ENCODE data around the gene C16orf78. TPM values are rescaled to one million over a fixed set of nuclear protein-coding genes. Genes with fewer than 3 reads are reported as not detected.

The C16orf78 gene
- total and polyA plus RNA-seq, 2 of the 8 experiments (the other 6 are each of a cell fraction or from before 2014, with no cell fraction given), result not detected

GRCh38 chr16:49396206-49396720 lies 22.7 kb downstream of the C16orf78 start:
- no peak overlapping the region for H2BK12ac ChIP-seq (ENCODE audit: low read depth, low read length)
- H2AK5ac ChIP-seq (ENCODE audit: low read depth, low read length), result no peak overlapping the region
- 0 out of 2 replicates have a peak overlapping the region, but pooled peaks have one; percentile 63 for H2BK20ac ChIP-seq (ENCODE audit: low read length)
- no peak overlapping the region for H2BK5ac ChIP-seq (ENCODE audit: low read depth, low read length)
- TF ChIP-seq E2F6 (IDR thresholded peaks at IDR 0.05) (no peak), JUND (IDR thresholded peaks at IDR 0.05; ENCODE audit: low read length) (no peak), SIN3A (conservative IDR thresholded peaks at IDR 0.05 in 1 of 2, IDR thresholded peaks at IDR 0.05 in 1 of 2; ENCODE audit: low read depth in 1 of 2, low read length in 2 of 2) (no peak), RFX5 (IDR thresholded peaks at IDR 0.05; ENCODE audit: borderline replicate concordance, low read depth, low read length) (no peak), RBBP5 (IDR thresholded peaks at IDR 0.05; ENCODE audit: borderline replicate concordance, low read depth, low read length) (no peak), ATF3 (IDR thresholded peaks at IDR 0.05; ENCODE audit: insufficient read depth, low read depth, low read length) (no peak), CREB1 (IDR thresholded peaks at IDR 0.05) (no peak)
- H3K9me3 ChIP-seq (ENCODE audit: insufficient read depth in 2 of 2, low read depth in 1 of 2, low read length in 1 of 2), result no peaks in the 10 kb centered on the region
- no peak overlapping the region for H4K91ac ChIP-seq (replicated peaks; ENCODE audit: insufficient read length, low read length)
- no peak overlapping the region for H3K56ac ChIP-seq (replicated peaks; ENCODE audit: insufficient read length, low read depth, low read length)
- H4K20me1 ChIP-seq (replicated peaks in 1 of 2; ENCODE audit: control insufficient read depth in 1 of 2, insufficient read depth in 2 of 2, low read length in 2 of 2), result no peaks in the 10 kb centered on the region
- FAIRE-seq (no peak), DNase-seq (ENCODE audit: low read depth in 1 of 2, low spot score in 2 of 2) (peak in 1 of 2 experiments; percentile 20)
- no peak overlapping the region for H3K4ac ChIP-seq (replicated peaks; ENCODE audit: insufficient read length, low read depth, low read length)
- no peaks in the 10 kb centered on the region for H3K36me3 ChIP-seq (ENCODE audit: control insufficient read depth in 2 of 4, insufficient read depth in 4 of 4, low read length in 3 of 4)
- no peaks in the 10 kb centered on the region; a peak in 1 of 7 replicates for H3K27me3 ChIP-seq (replicated peaks in 1 of 4; ENCODE audit: control insufficient read depth in 3 of 4, extremely low read depth in 1 of 4, insufficient read depth in 3 of 4, low read length in 3 of 4)
- H3K27ac ChIP-seq (ENCODE audit: low read depth, low read length), result no peak overlapping the region
- no peak overlapping the region for H3K4me3 ChIP-seq (ENCODE audit: extremely low read depth in 1 of 4, insufficient read depth in 2 of 4, low read depth in 3 of 4, low read length in 4 of 4)
- no peak overlapping the region for H3K14ac ChIP-seq (ENCODE audit: insufficient read length)
- 90% methylated on average over 12 of the region's 12 CpGs; no CpG with 5 or more reads in 1 of the 2 experiments for WGBS, 2 experiments (ENCODE audit: extremely low coverage in 1 of 2, insufficient coverage in 1 of 2, insufficient read length in 1 of 2, insufficient replicate concordance in 2 of 2, low coverage in 1 of 2, low lambda C conversion rate in 2 of 2, missing lambda C conversion rate in 1 of 2)
- no peaks in the 10 kb centered on the region for H3K79me1 ChIP-seq (ENCODE audit: low read depth, low read length)
- ChIA-PET CTCF (ENCODE audit: partially characterized antibody) (interaction anchor here (0.6 to 1.2 kb wide), 3 partner anchors 12 to 69 kb away, joined by 3 to 4 read pairs (median 3); no protein-coding TSS in a partner anchor), POLR2A (ENCODE audit: partially characterized antibody) (no interaction called here)
- no peaks in the 10 kb centered on the region for H3K23me2 ChIP-seq (ENCODE audit: low read depth, low read length)
- no peak overlapping the region for H2AFZ ChIP-seq (ENCODE audit: low read length)
- no peak overlapping the region for H3K18ac ChIP-seq (ENCODE audit: extremely low read depth, low read length)
- no peak overlapping the region for H2BK120ac ChIP-seq (replicated peaks; ENCODE audit: low read depth, low read length)
- H3K4me1 ChIP-seq (replicated peaks in 1 of 4; ENCODE audit: control insufficient read depth in 3 of 4, insufficient read depth in 4 of 4, low read length in 3 of 4), result no peaks in the 10 kb centered on the region
- no peak overlapping the region for H4K5ac ChIP-seq (ENCODE audit: insufficient read length, low read depth, low read length)
- no peak overlapping the region for H4K8ac ChIP-seq (ENCODE audit: extremely low read depth, insufficient read depth, low read length)
- no peaks in the 10 kb centered on the region for H3K79me2 ChIP-seq (ENCODE audit: control insufficient read depth in 1 of 2, insufficient read depth in 2 of 2, low read length in 2 of 2)
- H3K23ac ChIP-seq (ENCODE audit: insufficient read length), result no peak overlapping the region
- H2BK15ac ChIP-seq (ENCODE audit: low read length), result no peak overlapping the region
- H3K4me2 ChIP-seq (ENCODE audit: insufficient read depth in 1 of 2, low read depth in 2 of 2, low read length in 2 of 2), result no peak overlapping the region
- no peak overlapping the region for H3K9ac ChIP-seq (replicated peaks in 1 of 4; ENCODE audit: extremely low read depth in 1 of 4, low read depth in 3 of 4, low read length in 3 of 4)
